ENCODE results near the gene TSPAN31. TPM values are rescaled to one million over a fixed set of nuclear protein-coding genes. Genes with fewer than 3 reads are reported as not detected.

Gene TSPAN31
- total RNA-seq, 1 donor from 2014 or later = 31.3 TPM

- Mint-ChIP-seq H3K4me1 (ENCODE audit: low read depth) (no peaks in the 10 kb centered on the region), H3K9me3 (ENCODE audit: low read depth) (peaks cover 4% of the 10 kb centered on the region), H3K27ac (no peak overlapping the region), H3K36me3 (ENCODE audit: insufficient read depth) (peaks cover 23% of the 10 kb centered on the region), H3K27me3 (no peaks in the 10 kb centered on the region), H3K4me3 (ENCODE audit: low read depth) (no peak overlapping the region)
- TF ChIP-seq CTCF (IDR thresholded peaks at IDR 0.05; ENCODE audit: unreplicated experiment) = no peak
- DNase-seq (ENCODE audit: low spot score, unreplicated experiment) = no peak
Measured at GRCh38 chr12:57716305-57716704, 28.5 kb upstream of the TSPAN31 start.

GRCh38 chr12:57717131-57717530 is 27.7 kb upstream of the TSPAN31 start:
- no peak overlapping the region for H3K4me3 Mint-ChIP-seq (ENCODE audit: low read depth)
- DNase-seq (ENCODE audit: low spot score, unreplicated experiment) = no peak

GRCh38 chr12:57717846-57718640 is 26.8 kb upstream of the TSPAN31 start:
- TF ChIP-seq CTCF (IDR thresholded peaks at IDR 0.05; ENCODE audit: unreplicated experiment) = no peak

More at GRCh38 chr12:57717131-57717530, 27.7 kb upstream of the TSPAN31 start:
- H3K27me3 Mint-ChIP-seq = no peaks in the 10 kb centered on the region
- H3K9me3 Mint-ChIP-seq (ENCODE audit: low read depth) = peaks cover under 1% of the 10 kb centered on the region
- H3K27ac Mint-ChIP-seq = no peak overlapping the region
- H3K36me3 Mint-ChIP-seq (ENCODE audit: insufficient read depth) = peaks cover 21% of the 10 kb centered on the region
- TF ChIP-seq CTCF (IDR thresholded peaks at IDR 0.05; ENCODE audit: unreplicated experiment) = no peak
- H3K4me1 Mint-ChIP-seq (ENCODE audit: low read depth) = no peaks in the 10 kb centered on the region

GRCh38 chr12:57718641-57719528 is 26.0 kb upstream of the TSPAN31 start:
- no peak overlapping the region for H3K4me3 Mint-ChIP-seq (ENCODE audit: low read depth)
- H3K27ac Mint-ChIP-seq = no peak overlapping the region
- peaks cover 13% of the 10 kb centered on the region for H3K27me3 Mint-ChIP-seq
- no peaks in the 10 kb centered on the region for H3K9me3 Mint-ChIP-seq (ENCODE audit: low read depth)
- no peak for TF ChIP-seq CTCF (IDR thresholded peaks at IDR 0.05; ENCODE audit: unreplicated experiment)
- no peaks in the 10 kb centered on the region for H3K4me1 Mint-ChIP-seq (ENCODE audit: low read depth)
- peaks cover 17% of the 10 kb centered on the region for H3K36me3 Mint-ChIP-seq (ENCODE audit: insufficient read depth)
- no peak for DNase-seq (ENCODE audit: low spot score, unreplicated experiment)

More at GRCh38 chr12:57717846-57718640, 26.8 kb upstream of the TSPAN31 start:
- H3K27ac Mint-ChIP-seq = no peak overlapping the region
- peaks cover 18% of the 10 kb centered on the region for H3K36me3 Mint-ChIP-seq (ENCODE audit: insufficient read depth)
- peaks cover 5% of the 10 kb centered on the region for H3K27me3 Mint-ChIP-seq
- DNase-seq (ENCODE audit: low spot score, unreplicated experiment) = no peak
- no peaks in the 10 kb centered on the region for H3K4me1 Mint-ChIP-seq (ENCODE audit: low read depth)
- no peak overlapping the region for H3K4me3 Mint-ChIP-seq (ENCODE audit: low read depth)
- no peaks in the 10 kb centered on the region for H3K9me3 Mint-ChIP-seq (ENCODE audit: low read depth)
